ENCODE data around the gene SLC35B2. TPM values are rescaled to one million over a fixed set of nuclear protein-coding genes. Genes with fewer than 3 reads are reported as not detected.
A peak's percentile ranks its signal among the peaks of the same experiment; 100 is the strongest.

SLC35B2 gene
- total RNA-seq, 2 experiments from 2014 or later, result 28.4 TPM

- peaks cover 21% of the 10 kb centered on the region for H3K4me1 Mint-ChIP-seq
- peaks cover 5% of the 10 kb centered on the region for H3K36me3 Mint-ChIP-seq
- no peaks in the 10 kb centered on the region for H3K27me3 Mint-ChIP-seq
- no peak overlapping the region for H3K4me3 Mint-ChIP-seq
- no peak for DNase-seq
- POLR2A ChIA-PET, result interaction anchor here (0.6 to 0.8 kb wide), 2 partner anchors 12 to 18 kb away, joined by 4 to 6 read pairs; partner anchors contain the start of gene HSP90AB1
- H3K27ac Mint-ChIP-seq, result no peak overlapping the region
- H3K9me3 Mint-ChIP-seq, result no peaks in the 10 kb centered on the region
- ATAC-seq (ENCODE audit: low read depth), result no peak
These were observed 27.8 kb downstream of the SLC35B2 start for GRCh38 chr6:44229376-44230033.

- no peak for DNase-seq
- Mint-ChIP-seq H3K9me3 (no peaks in the 10 kb centered on the region), H3K27me3 (no peaks in the 10 kb centered on the region), H3K36me3 (peaks cover 5% of the 10 kb centered on the region), H3K4me3 (no peak overlapping the region), H3K4me1 (peaks cover 26% of the 10 kb centered on the region), H3K27ac (no peak overlapping the region)
- POLR2A ChIA-PET, result interaction anchor here (1.1 kb wide), 1 partner anchor 28 kb away, joined by 3 read pairs; no protein-coding TSS in a partner anchor
- no peak for ATAC-seq (ENCODE audit: low read depth)
These were observed 28.5 kb downstream of the SLC35B2 start for GRCh38 chr6:44228836-44229235.

GRCh38 chr6:44228433-44228832 is 28.9 kb downstream of the SLC35B2 start:
- Mint-ChIP-seq H3K27me3 (no peaks in the 10 kb centered on the region), H3K4me1 (peaks cover 23% of the 10 kb centered on the region), H3K36me3 (peaks cover 5% of the 10 kb centered on the region), H3K27ac (no peak overlapping the region), H3K9me3 (no peaks in the 10 kb centered on the region), H3K4me3 (no peak overlapping the region)
- ATAC-seq (ENCODE audit: low read depth), result no peak
- POLR2A ChIA-PET, result interaction anchor here (1.1 kb wide), 1 partner anchor 28 kb away, joined by 3 read pairs; no protein-coding TSS in a partner anchor
- no peak for DNase-seq

- Mint-ChIP-seq H3K27ac (no peak overlapping the region), H3K4me1 (peaks cover 24% of the 10 kb centered on the region), H3K36me3 (peaks cover 5% of the 10 kb centered on the region), H3K4me3 (no peak overlapping the region), H3K9me3 (no peaks in the 10 kb centered on the region), H3K27me3 (no peaks in the 10 kb centered on the region)
- ATAC-seq (ENCODE audit: low read depth) (no peak), DNase-seq (no peak)
- POLR2A ChIA-PET, result interaction anchor here (1.1 kb wide), 1 partner anchor 28 kb away, joined by 3 read pairs; no protein-coding TSS in a partner anchor
These were observed 29.3 kb downstream of the SLC35B2 start for GRCh38 chr6:44228031-44228430.

- H3K9me3 Mint-ChIP-seq, result no peaks in the 10 kb centered on the region
- ATAC-seq (ENCODE audit: low read depth) (no peak), DNase-seq (no peak)
- H3K36me3 Mint-ChIP-seq, result peaks cover 5% of the 10 kb centered on the region
- H3K4me3 Mint-ChIP-seq, result no peak overlapping the region
- peak overlapping the region; percentile 30 for H3K27ac Mint-ChIP-seq
- H3K27me3 Mint-ChIP-seq, result no peaks in the 10 kb centered on the region
- H3K4me1 Mint-ChIP-seq, result peaks cover 29% of the 10 kb centered on the region
- POLR2A ChIA-PET, result no interaction called here
These were observed 30.1 kb downstream of the SLC35B2 start for GRCh38 chr6:44227148-44227793.

- Mint-ChIP-seq H3K27me3 (no peaks in the 10 kb centered on the region), H3K36me3 (peaks cover 5% of the 10 kb centered on the region), H3K9me3 (no peaks in the 10 kb centered on the region), H3K4me1 (peaks cover 34% of the 10 kb centered on the region), H3K4me3 (no peak overlapping the region), H3K27ac (no peak overlapping the region)
- POLR2A ChIA-PET, result interaction anchor here (5.6 kb wide), 1 partner anchor 20 kb away, joined by 44 read pairs; the partner anchor contains the start of gene HSP90AB1
- ATAC-seq (ENCODE audit: low read depth) (no peak), DNase-seq (no peak)
These were observed 30.8 kb downstream of the SLC35B2 start for GRCh38 chr6:44226368-44227147.

- peaks cover under 1% of the 10 kb centered on the region for H3K36me3 Mint-ChIP-seq
- POLR2A ChIA-PET, result interaction anchor here (0.7 to 5.6 kb wide), 3 partner anchors 12 to 995 kb away, joined by 3 to 44 read pairs (median 8); partner anchors contain the start of gene HSP90AB1
- DNase-seq (no peak), ATAC-seq (ENCODE audit: low read depth) (no peak)
- no peaks in the 10 kb centered on the region for H3K9me3 Mint-ChIP-seq
- peaks cover 38% of the 10 kb centered on the region for H3K4me1 Mint-ChIP-seq
- H3K27me3 Mint-ChIP-seq, result no peaks in the 10 kb centered on the region
- H3K27ac Mint-ChIP-seq, result no peak overlapping the region
- H3K4me3 Mint-ChIP-seq, result peak overlapping the region; percentile 19
These were observed 31.6 kb downstream of the SLC35B2 start for GRCh38 chr6:44225579-44226325.

- H3K36me3 Mint-ChIP-seq, result no peaks in the 10 kb centered on the region
- peaks cover 38% of the 10 kb centered on the region for H3K4me1 Mint-ChIP-seq
- no peaks in the 10 kb centered on the region for H3K27me3 Mint-ChIP-seq
- POLR2A ChIA-PET, result interaction anchor here (0.7 to 5.6 kb wide), 6 partner anchors 9 to 995 kb away, joined by 3 to 44 read pairs (median 6); partner anchors contain the start of gene HSP90AB1
- H3K9me3 Mint-ChIP-seq, result no peaks in the 10 kb centered on the region
- no peak overlapping the region for H3K27ac Mint-ChIP-seq
- ATAC-seq (ENCODE audit: low read depth), result no peak
- peak overlapping the region; percentile 83 for H3K4me3 Mint-ChIP-seq
- DNase-seq, result no peak
These were observed 32.4 kb downstream of the SLC35B2 start for GRCh38 chr6:44224965-44225305.

GRCh38 chr6:44224029-44224964 is 33.0 kb downstream of the SLC35B2 start:
- ATAC-seq (ENCODE audit: low read depth) (no peak), DNase-seq (peak; percentile 44)
- peaks cover 38% of the 10 kb centered on the region for H3K4me1 Mint-ChIP-seq
- H3K9me3 Mint-ChIP-seq, result no peaks in the 10 kb centered on the region
- H3K27me3 Mint-ChIP-seq, result no peaks in the 10 kb centered on the region
- H3K4me3 Mint-ChIP-seq, result peak overlapping the region; percentile 83
- no peaks in the 10 kb centered on the region for H3K36me3 Mint-ChIP-seq
- peak overlapping the region; percentile 70 for H3K27ac Mint-ChIP-seq
- POLR2A ChIA-PET, result interaction anchor here (0.7 to 5.6 kb wide), 7 partner anchors 10 to 994 kb away, joined by 3 to 44 read pairs (median 4); partner anchors contain the start of gene HSP90AB1

- Mint-ChIP-seq H3K9me3 (no peaks in the 10 kb centered on the region), H3K27me3 (peaks cover 6% of the 10 kb centered on the region), H3K4me3 (peak within 1 kb of the TSS; percentile 83), H3K4me1 (peaks cover 40% of the 10 kb centered on the region), H3K27ac (peak within 1 kb of the TSS; percentile 85), H3K36me3 (no peaks in the 10 kb centered on the region)
- POLR2A ChIA-PET, result interaction anchor here (0.6 to 5.6 kb wide), 6 partner anchors 11 to 30 kb away, joined by 4 to 44 read pairs (median 6); partner anchors contain the start of gene HSP90AB1
- ATAC-seq (ENCODE audit: low read depth), result peak; percentile 79
- DNase-seq, result peak; percentile 86
These were observed 33.9 kb downstream of the SLC35B2 start, which contains the start of gene SLC29A1 for GRCh38 chr6:44223319-44224028. SLC29A1 (plus strand) TSS chr6:44223595; CDS start chr6:44227314, 3,719 bp downstream.

All from activated naive CD8-positive, alpha-beta T cell treated with anti-CD3 and anti-CD28 coated beads, Interleukin-2, amount 10 ng/mL, durations not matched to agents 7 days and 5 days (primary cell).